Stimulated activated CD4-positive, alpha-beta T cell treated with anti-CD3 and anti-CD28 coated beads, Interleukin-1b, Interleukin-23, amount 100 ng/mL, for 24 hours (primary cell): ENCODE data around the gene TXNDC2.

Experiments
- DNase-seq, 4 experiments: peaks; one replicate each; pipeline ENCODE4 v3.0.0-alpha.2; 2020; ENCODE audit warnings: low read depth in 4 of 4, low spot score in 1 of 4

Gene TXNDC2

DNA sequence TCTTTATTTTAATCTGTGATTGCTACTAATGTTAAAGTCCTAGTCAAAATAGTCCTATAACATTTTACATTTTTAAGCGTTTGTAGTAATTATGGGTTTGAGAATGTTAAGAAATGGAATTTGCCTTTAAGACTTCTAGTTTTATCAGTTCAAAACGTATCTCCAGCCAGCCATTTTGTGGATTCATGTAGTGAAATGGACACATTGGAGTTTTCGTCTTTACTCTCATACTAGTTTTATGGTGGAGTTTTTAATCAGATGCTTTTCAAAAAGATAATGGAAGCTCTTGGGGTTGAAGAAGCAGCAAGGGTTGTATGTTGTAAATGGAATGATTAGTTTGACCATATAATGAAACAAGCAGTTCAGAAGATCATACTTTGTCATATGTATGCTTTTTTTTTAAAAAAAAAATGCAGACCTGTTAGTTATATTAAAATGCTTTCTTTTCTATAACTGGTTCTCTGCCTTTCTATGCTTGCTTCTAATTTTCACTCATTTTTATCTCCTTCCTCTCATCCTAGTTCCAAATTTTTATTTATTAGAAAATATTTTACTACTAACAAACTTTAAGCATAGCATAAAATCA is 44.6 kb downstream of the TXNDC2 start:
- DNase-seq, result no peak

- DNase-seq, result no peak
Observed at GRCh38 chr18:9931146-9931545, 45.4 kb downstream of the TXNDC2 start.

DNA sequence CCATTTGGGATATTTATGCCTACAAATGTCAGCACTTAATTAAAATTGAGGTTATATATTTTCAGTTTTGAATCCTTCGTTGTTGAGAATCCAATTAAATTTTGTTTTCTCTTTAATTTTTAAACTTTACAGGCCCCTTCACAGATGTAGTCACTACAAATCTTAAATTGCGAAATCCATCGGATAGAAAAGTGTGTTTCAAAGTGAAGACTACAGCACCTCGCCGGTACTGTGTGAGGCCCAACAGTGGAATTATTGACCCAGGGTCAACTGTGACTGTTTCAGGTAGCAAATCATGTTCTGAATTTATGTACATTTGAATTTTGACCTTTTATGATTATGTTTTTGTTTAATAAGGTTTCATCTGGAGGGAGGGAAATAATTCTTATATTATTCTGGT is 45.9 kb downstream of the TXNDC2 start:
- no peak for DNase-seq

GRCh38 chr18:9933865-9934264 is 48.1 kb downstream of the TXNDC2 start:
- DNase-seq, result no peak

GRCh38 chr18:9934274-9934673 is 48.5 kb downstream of the TXNDC2 start:
- DNase-seq, result no peak
